Epidermal melanocyte (primary cell): ENCODE results near the gene SNX24.
"Not testable (repeated sequence)": the region's sequence is repeated elsewhere in the genome, so short reads cannot be mapped to it uniquely, and the experiment has no call there.

Experiments
- DNase-seq: peaks from one replicate; pipeline ENCODE4 v3.0.0; 2011; ENCODE audit warnings: low spot score; ENCODE audit not compliant: insufficient read length

The SNX24 gene

GRCh38 chr5:122965111-122965510 is 119.7 kb downstream of the SNX24 start:
- DNase-seq, result no peak

DNA sequence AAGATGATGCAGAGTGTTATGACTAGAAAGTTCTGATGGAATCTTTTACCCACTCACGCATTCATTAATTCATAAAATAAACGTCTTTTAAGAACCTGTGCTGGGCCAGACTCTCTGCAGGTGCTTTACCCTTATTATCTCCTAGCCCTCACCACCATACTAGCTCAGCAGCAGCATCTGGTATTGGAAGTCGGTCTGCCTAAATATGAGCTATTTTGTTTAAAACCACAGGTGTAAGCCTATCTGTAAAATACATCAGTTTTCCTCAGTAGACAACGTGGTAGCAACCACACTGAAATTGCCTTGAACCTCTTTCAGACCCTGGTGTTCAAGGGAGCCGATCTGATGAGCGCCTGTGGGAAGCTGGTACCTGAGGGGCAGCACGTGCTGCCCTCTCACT is 121.7 kb downstream of the SNX24 start:
- DNase-seq, result no peak

GRCh38 chr5:122967625-122968024 is 122.2 kb downstream of the SNX24 start:
- no peak for DNase-seq

DNA sequence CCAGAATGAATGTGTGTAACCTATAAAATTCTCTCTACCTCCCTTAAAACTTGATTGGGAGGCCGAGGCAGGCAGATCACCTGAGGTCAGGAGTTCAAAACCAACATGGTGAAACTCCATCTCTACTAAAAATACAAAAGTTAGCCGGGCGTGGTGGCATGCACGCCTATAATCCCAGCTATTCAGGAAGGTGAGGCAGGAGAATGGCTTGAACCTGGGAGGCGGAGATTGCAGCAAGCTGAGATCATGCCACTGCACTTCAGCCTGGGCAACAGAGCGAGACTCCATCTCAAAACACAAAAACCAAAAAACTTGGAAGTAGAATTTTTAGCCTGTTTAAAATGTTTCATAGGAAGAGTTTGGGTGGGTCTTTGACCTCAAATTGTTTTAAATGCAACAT is 122.6 kb downstream of the SNX24 start:
- DNase-seq, result not testable (repeated sequence)

GRCh38 chr5:122971333-122971732 is 125.9 kb downstream of the SNX24 start:
- DNase-seq, result no peak

- no peak for DNase-seq
Measured at GRCh38 chr5:122972877-122973276, 127.5 kb downstream of the SNX24 start.

- not testable (repeated sequence) for DNase-seq
Measured at GRCh38 chr5:122973759-122974158, 128.3 kb downstream of the SNX24 start.

DNA sequence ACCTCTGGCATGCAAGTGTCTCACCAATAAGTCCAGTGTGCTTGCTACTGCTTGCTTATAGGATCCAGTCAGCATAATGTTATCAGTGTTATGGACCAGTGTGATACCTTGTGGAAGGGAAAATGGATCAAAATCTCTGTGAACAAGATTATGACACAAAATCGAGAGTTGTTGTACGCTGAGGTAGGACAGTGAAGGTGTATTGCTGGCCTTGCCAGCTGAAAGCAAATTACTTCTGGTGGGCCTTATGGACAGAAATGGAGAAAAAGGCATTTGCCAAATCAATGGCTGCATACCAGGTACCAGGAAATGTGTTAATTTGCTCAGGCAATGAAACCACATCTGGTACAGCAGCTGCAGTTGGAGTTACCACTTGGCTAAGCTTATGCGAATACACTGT is 128.8 kb downstream of the SNX24 start:
- DNase-seq, result not testable (repeated sequence)

DNA sequence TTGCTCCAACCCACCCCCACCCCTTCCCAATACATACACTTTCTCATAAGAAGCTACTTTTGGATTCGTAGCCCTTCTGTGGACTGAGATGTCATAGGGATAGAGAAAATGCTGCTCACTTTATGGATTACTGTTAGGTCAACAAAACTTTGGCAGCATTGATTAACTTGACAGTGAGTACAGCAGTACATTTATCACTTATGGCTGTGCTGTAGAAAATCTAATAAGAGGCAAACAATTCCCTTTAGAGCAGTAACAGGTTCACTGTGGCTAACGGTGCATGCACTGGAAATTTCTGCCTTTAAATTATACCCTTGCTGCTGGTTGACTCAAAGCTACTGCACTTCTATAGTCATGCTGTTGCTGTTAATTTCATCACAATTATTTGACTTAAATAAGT is 131.9 kb downstream of the SNX24 start:
- DNase-seq, result no peak

- no peak for DNase-seq
Measured at GRCh38 chr5:122978068-122978467, 132.7 kb downstream of the SNX24 start.

- no peak for DNase-seq
Measured at GRCh38 chr5:122978644-122979297, 133.4 kb downstream of the SNX24 start.

- DNase-seq, result no peak
Measured at GRCh38 chr5:122981846-122982245, 136.4 kb downstream of the SNX24 start.

DNA sequence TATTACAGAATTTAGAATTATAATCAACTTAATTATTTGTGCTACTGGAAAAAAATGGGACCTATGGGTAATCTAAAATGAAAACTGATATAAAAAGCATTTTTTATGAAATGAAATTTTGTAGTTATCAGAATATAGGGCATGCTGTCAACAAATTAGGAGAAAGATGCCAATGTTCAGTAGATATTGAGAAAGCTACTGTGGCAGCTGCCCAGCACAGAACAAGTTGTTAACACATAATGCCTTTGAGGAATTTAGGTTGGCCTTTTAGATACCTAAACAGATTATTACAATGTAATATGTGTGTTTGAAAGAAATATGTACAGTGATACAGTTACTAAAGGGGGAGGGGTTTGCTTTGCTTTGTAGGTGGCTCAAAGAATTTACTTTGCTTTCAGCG is 137.0 kb downstream of the SNX24 start:
- DNase-seq, result no peak

DNA sequence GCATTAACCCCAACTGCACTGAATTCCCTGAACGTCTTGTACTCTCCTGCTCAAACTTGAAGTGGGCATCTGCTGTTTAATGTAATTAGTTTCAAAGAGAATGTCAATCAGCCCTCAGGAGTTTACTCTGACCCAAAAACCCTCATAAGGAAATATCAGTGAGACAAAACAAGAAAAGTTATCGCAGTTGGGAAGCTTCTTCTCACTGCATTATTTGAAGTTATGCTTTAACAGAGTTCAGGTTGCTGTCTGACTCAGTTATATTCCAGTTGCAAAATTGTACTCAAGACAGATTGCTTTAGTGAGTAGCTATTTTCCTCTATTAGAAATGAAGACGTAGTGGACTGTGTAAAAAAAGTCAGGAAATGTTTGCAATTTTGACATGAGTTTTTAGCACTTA is 139.0 kb downstream of the SNX24 start:
- DNase-seq, result no peak

GRCh38 chr5:122985006-122985700 is 139.7 kb downstream of the SNX24 start:
- DNase-seq, result no peak

DNA sequence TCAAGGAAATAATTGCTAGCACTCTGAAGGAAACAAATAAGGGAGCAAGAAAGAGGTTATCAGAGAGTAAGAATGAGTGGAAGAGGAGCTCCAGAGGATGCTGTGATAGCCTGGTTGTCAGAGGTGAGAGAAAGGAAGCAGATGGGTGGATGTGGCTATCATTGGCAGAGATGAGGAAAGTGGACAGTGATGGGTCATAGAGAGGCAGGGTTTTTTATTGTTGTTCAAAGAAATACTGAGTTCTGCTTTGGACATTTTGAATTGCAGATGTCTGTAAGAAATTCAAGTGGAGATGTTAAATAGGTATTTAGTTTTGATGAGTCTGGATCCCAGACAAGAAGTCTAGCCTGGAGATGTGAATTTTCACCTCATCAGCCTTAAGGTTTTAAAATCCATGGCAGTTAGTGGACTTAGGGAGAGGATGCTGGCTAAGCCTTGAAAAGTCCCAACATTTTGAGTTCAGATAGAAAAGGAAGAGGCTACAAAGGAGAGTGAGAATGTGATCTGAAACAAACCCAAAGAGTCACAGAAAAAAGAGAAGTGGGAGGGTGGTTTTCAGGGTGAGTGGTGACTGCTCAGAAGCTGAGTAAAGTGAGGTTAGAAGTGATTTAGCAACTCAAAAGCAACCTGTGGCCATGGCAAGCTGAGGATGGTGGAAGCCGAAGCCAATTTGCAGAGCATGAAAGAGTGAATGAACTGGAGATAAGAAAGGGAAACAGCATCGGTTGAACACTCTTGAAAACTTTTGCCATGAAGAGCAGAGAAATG is 140.7 kb downstream of the SNX24 start:
- DNase-seq, result no peak

- DNase-seq, result no peak
Measured at GRCh38 chr5:122996091-122996490, 150.7 kb downstream of the SNX24 start.

GRCh38 chr5:122997294-122997693 is 151.9 kb downstream of the SNX24 start:
- DNase-seq, result no peak

GRCh38 chr5:122999947-123000563 is 154.6 kb downstream of the SNX24 start:
- DNase-seq, result no peak

- no peak for DNase-seq
Measured at GRCh38 chr5:123000731-123001130, 155.3 kb downstream of the SNX24 start.

GRCh38 chr5:123001808-123002207 is 156.4 kb downstream of the SNX24 start:
- no peak for DNase-seq

GRCh38 chr5:123007182-123007581 is 161.8 kb downstream of the SNX24 start:
- DNase-seq, result no peak
